HL-60 (cell line): ENCODE data around the gene SEPTIN1.

Source experiments
- DNase-seq, 2 experiments: peaks; one replicate each; pipeline ENCODE4 v3.0.0-alpha.2; 2010 to 2020; ENCODE audit warnings: low read depth in 1 of 2, low spot score in 1 of 2
- H3K27ac ChIP-seq: fragments of 250-450 bp; sonication (Bioruptor Pico); replicated peaks from 2 replicates; pipeline ENCODE4 v1.5.1; 2020; ENCODE audit warnings: mild to moderate bottlenecking, moderate library complexity
- H3K27me3 ChIP-seq: fragments of 250-450 bp; sonication (Bioruptor Pico); 2 replicates; pipeline ENCODE4 v1.5.1; 2021; ENCODE audit warnings: mild to moderate bottlenecking, moderate library complexity; ENCODE audit not compliant: insufficient read depth, poor library complexity, severe bottlenecking
- H3K4me3 ChIP-seq: replicated peaks from 2 replicates; pipeline ENCODE4 v1.5.1; 2011; ENCODE audit warnings: mild to moderate bottlenecking, control low read depth, low read length; ENCODE audit not compliant: insufficient read depth
- GABPA ChIP-seq: IDR thresholded peaks from 2 replicates; pipeline ENCODE4 v1.6.1; 2012; ENCODE audit warnings: low read depth
- POLR2AphosphoS5 ChIP-seq: IDR thresholded peaks from 2 replicates; pipeline ENCODE4 v1.6.1; 2012; ENCODE audit warnings: low read depth
- SPI1 ChIP-seq: IDR thresholded peaks from 2 replicates; pipeline ENCODE4 v1.6.1; 2012; ENCODE audit warnings: low read depth, mild to moderate bottlenecking, borderline replicate concordance
- TF ChIP-seq, protein P1 (sequence below): IDR thresholded peaks from one replicate; pipeline ENCODE4 v1.5.1; 2011; ENCODE audit warnings: low read length, control low read depth, inconsistent platforms; ENCODE audit not compliant: insufficient read depth
- TF ChIP-seq, protein P2 (sequence below): IDR thresholded peaks from 2 replicates; pipeline ENCODE4 v1.6.1; 2012; ENCODE audit warnings: low read depth; ENCODE audit not compliant: insufficient replicate concordance

SEPTIN1 gene

DNA sequence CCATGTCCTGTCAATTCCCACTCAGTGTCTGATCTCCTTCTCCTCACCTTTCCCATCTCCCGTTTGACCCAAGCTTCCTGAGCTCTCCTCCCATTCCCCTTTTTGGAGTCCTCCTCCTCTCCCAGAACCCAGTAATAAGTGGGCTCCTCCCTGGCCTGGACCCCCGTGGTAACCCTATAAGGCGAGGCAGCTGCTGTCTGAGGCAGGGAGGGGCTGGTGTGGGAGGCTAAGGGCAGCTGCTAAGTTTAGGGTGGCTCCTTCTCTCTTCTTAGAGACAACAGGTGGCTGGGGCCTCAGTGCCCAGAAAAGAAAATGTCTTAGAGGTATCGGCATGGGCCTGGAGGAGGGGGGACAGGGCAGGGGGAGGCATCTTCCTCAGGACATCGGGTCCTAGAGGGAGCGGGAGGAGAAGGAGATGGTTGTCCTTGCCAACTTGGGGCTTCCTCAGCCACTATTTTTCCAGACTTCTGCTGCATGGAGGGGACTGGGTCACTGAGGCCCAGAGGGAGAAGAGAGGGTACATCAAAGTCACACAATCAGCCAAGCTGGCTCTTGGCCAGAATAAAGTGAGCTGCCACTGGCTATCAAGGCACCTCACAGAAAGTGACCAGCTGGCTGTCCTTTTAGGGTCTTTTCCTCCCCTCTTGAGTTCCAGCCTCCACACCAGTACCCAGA is 10.2 kb downstream of the SEPTIN1 start:
- H3K27ac ChIP-seq = no peak overlapping the region

DNA sequence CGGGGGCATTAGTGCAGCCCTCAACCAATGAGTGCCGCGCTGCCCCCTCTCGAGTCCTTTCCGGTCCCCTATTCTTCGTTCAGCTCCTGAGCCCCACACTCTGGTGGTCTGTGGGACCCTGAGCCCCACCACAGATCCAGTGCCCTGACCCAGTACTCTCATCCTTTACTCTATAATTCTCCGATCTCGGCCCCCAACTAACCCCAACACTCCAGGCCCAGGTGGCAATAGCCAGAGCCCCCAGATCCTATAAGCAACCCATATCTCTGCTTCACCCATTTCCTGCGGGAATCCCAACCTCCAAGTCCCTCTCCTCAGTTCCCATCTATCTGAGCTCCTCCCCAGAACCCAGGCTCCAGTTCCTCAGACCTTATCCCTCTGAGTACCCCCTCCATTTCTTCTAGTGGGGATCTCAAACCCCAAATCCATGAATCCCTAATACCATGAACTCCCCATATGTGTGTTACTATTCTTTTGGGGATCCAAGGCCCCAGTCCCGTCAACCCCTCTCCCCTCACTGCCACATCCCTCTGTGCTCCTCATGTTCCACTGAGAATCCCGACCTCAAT is 11.0 kb downstream of the SEPTIN1 start:
- Histone ChIP-seq H3K27ac (peak overlapping the region; percentile 53), H3K27me3 (no peaks in the 10 kb centered on the region), H3K4me3 (peak overlapping the region; percentile 41)
- no peak for DNase-seq
- no peak for TF ChIP-seq POLR2AphosphoS5
- TF ChIP-seq, protein P1, sequence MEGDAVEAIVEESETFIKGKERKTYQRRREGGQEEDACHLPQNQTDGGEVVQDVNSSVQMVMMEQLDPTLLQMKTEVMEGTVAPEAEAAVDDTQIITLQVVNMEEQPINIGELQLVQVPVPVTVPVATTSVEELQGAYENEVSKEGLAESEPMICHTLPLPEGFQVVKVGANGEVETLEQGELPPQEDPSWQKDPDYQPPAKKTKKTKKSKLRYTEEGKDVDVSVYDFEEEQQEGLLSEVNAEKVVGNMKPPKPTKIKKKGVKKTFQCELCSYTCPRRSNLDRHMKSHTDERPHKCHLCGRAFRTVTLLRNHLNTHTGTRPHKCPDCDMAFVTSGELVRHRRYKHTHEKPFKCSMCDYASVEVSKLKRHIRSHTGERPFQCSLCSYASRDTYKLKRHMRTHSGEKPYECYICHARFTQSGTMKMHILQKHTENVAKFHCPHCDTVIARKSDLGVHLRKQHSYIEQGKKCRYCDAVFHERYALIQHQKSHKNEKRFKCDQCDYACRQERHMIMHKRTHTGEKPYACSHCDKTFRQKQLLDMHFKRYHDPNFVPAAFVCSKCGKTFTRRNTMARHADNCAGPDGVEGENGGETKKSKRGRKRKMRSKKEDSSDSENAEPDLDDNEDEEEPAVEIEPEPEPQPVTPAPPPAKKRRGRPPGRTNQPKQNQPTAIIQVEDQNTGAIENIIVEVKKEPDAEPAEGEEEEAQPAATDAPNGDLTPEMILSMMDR = no peak
- TF ChIP-seq SPI1 = no peak
- TF ChIP-seq GABPA = no peak
- TF ChIP-seq, protein P2, sequence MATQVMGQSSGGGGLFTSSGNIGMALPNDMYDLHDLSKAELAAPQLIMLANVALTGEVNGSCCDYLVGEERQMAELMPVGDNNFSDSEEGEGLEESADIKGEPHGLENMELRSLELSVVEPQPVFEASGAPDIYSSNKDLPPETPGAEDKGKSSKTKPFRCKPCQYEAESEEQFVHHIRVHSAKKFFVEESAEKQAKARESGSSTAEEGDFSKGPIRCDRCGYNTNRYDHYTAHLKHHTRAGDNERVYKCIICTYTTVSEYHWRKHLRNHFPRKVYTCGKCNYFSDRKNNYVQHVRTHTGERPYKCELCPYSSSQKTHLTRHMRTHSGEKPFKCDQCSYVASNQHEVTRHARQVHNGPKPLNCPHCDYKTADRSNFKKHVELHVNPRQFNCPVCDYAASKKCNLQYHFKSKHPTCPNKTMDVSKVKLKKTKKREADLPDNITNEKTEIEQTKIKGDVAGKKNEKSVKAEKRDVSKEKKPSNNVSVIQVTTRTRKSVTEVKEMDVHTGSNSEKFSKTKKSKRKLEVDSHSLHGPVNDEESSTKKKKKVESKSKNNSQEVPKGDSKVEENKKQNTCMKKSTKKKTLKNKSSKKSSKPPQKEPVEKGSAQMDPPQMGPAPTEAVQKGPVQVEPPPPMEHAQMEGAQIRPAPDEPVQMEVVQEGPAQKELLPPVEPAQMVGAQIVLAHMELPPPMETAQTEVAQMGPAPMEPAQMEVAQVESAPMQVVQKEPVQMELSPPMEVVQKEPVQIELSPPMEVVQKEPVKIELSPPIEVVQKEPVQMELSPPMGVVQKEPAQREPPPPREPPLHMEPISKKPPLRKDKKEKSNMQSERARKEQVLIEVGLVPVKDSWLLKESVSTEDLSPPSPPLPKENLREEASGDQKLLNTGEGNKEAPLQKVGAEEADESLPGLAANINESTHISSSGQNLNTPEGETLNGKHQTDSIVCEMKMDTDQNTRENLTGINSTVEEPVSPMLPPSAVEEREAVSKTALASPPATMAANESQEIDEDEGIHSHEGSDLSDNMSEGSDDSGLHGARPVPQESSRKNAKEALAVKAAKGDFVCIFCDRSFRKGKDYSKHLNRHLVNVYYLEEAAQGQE = no peak

More for the DNA sequence above, 10.2 kb downstream of the SEPTIN1 start:
- TF ChIP-seq, protein P2 = no peak
- TF ChIP-seq, protein P1 = no peak
- TF ChIP-seq GABPA (no peak), SPI1 (no peak), POLR2AphosphoS5 (no peak)
- no peaks in the 10 kb centered on the region for H3K27me3 ChIP-seq
- no peak for DNase-seq
- H3K4me3 ChIP-seq = no peak overlapping the region

DNA sequence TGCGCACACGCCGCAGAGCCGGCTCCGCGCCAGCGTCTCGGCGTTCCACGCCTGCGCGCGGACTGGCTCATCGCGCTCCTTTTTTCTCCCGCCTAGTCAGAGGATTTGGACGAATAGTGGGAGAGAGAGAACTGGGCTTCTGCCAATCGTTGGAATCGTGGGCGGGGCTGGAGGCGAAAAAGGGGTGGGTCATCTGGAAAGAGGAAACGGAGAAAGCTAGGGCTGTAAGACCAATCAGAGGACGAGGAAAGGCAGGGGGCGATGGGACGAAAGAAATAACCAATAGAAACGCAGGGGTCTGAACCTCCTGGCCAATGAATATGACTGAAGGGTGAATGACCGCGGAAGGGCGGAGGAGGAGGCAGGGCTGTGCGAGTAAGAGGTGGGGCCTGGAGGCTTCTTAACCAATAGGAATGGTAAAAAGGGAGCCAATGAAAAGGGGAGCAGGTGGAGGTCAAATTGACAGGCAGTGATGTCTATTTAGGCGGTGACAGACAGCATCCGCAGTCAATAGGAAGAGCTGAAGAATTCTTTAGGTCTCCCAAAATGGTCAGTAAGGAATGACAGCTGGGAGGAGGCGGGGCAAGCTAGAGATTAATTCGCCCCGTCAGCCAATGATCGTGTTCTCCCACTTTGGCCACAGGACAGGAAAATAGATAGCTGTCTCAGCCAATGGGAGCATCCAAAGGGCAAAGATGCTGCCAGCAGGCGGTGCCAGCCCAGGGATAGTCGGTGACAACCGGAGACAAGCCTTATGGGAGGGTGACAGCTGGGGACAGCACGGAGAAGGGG is 11.7 kb downstream of the SEPTIN1 start, which contains the start of gene TBC1D10B:
TSS of gene TBC1D10B (minus strand) at position 39 of the 792 bp plus-strand sequence. CDS start 311 bp downstream, outside the sequence.
- no peaks in the 10 kb centered on the region for H3K27me3 ChIP-seq
- TF ChIP-seq, protein P1 = no peak
- TF ChIP-seq SPI1 (peak; percentile 84), POLR2AphosphoS5 (no peak), GABPA (peak; percentile 39; the same call in 1 of the 2 replicates)
- TF ChIP-seq, protein P2 = no peak
- peak; percentile 100 for DNase-seq
- peak within 1 kb of the TSS; percentile 94 for H3K4me3 ChIP-seq
- H3K27ac ChIP-seq = peak within 1 kb of the TSS; percentile 63
